Sigmoid colon (tissue), 7 donors: ENCODE results near the gene EIF4G3. TPM values are rescaled to one million over a fixed set of nuclear protein-coding genes. Genes with fewer than 3 reads are reported as not detected.

Experiments used
- DNase-seq: peaks from one replicate; pipeline ENCODE4 v3.0.0-alpha.2; 2019
- H3K27ac ChIP-seq, 4 donors: fragments of 200-600 bp; sonication (generic); one replicate each; pipeline ENCODE4 v1.5.1; 2016 to 2019; ENCODE audit warnings: mild to moderate bottlenecking in 1 of 4
- H3K27me3 ChIP-seq, 3 donors: fragments of 200-600 bp; sonication (generic); one replicate each; pipeline ENCODE4 v1.5.1; 2019; ENCODE audit warnings: mild to moderate bottlenecking in 1 of 3
- H3K36me3 ChIP-seq, 4 donors: fragments of 200-600 bp; sonication (generic); one replicate each; pipeline ENCODE4 v1.5.1; 2016 to 2019
- H3K4me1 ChIP-seq, 4 donors: fragments of 200-600 bp; sonication (generic); one replicate each; pipeline ENCODE4 v1.5.1; 2017 to 2019
- H3K4me3 ChIP-seq, 4 donors: fragments of 200-600 bp; sonication (generic); one replicate each; pipeline ENCODE4 v1.5.1; 2017 to 2019; ENCODE audit warnings: mild to moderate bottlenecking in 2 of 4, moderate library complexity in 1 of 4
- H3K9me3 ChIP-seq, 4 donors: fragments of 200-600 bp in 3 of 4; sonication (generic) in 3 of 4; one replicate each; pipeline versions ENCODE4 v1.5.1 to v1.6.1; 2013 to 2019
- EP300 ChIP-seq, 4 donors: sonication (generic); formaldehyde crosslinking; IDR thresholded peaks; one replicate each; pipeline ENCODE4 v1.6.1; 2017; ENCODE audit warnings: antibody characterized with exemption in 4 of 4
- POLR2A ChIP-seq, 2 donors: fragments of 450-650 bp; IDR thresholded peaks; one replicate each; pipeline ENCODE4 v1.6.1; 2016; ENCODE audit warnings: antibody characterized with exemption in 2 of 2, mild to moderate bottlenecking in 2 of 2, moderate library complexity in 2 of 2
- POLR2AphosphoS5 ChIP-seq, 4 donors: sonication (generic); formaldehyde crosslinking; IDR thresholded peaks; one replicate each; pipeline ENCODE4 v1.6.1; 2017; ENCODE audit warnings: antibody characterized with exemption in 4 of 4
- WGBS, 2 donors: extraction: QIAGEN DNeasy Blood & Tissue Kit; methylation state at CpG; one replicate each; pipeline ENCODE4 v1.1.7; 2013; 5-methylcytosine and 5-hydroxymethylcytosine counted together
- intact Hi-C: fragments of 100-400 bp; cut with DNase I; formaldehyde crosslinking; loops from one replicate; pipeline ENCODE4 v1.15.1; 2023
- polyA plus RNA-seq, 3 donors: library from polyadenylated mRNA; stranded (reverse); fragments of 200-250 nt; gene quantifications; one replicate each; pipeline ENCODE4 v1.2.3, GENCODE V29; 2013
- total RNA-seq, 4 donors: library from RNA; depleted of rRNA; stranded (reverse); fragments of >200 nt; gene quantifications; one replicate each; pipeline ENCODE4 v1.1.0, GENCODE V29; 2016
- TF ChIP-seq, protein P1 (sequence below), 4 experiments: fragments of 450-650 bp in 3 of 4; fragments of 200-600 bp in 1 of 4; IDR thresholded peaks; one replicate each; pipeline ENCODE4 v1.5.1; 2016 to 2019; ENCODE audit warnings: antibody characterized with exemption in 4 of 4, mild to moderate bottlenecking in 3 of 4, moderate library complexity in 2 of 4
- donor health status: healthy with polysubstance abuse.
- donor health status: Bipolar disorder and iron deficiency.
- donor health status: healthy.

The EIF4G3 gene
- total and polyA plus RNA-seq, 7 donors = 13.4 to 65.9 (median 33.5) TPM

DNA sequence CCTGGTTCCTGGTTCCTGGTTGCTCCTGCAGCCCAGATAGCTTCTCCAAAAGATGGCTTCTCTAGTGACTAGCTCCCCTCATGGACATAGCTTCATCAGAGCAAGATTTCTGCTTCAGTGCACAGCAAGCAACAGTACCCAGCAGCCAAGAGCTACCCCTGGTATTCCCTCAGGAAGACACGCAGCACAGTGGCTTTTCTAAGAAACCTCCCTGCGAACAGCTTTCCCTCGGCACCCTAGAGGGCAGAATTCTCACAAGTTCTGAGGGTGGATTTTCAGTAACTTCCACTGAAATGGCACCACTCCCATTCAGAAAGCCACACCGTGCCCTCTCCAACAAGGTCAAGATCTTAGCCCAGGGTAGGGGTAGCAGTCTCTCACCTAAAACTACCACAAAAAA, 128.2 kb downstream of the EIF4G3 start:
- H3K4me3 ChIP-seq = no peak overlapping the region
- WGBS, 2 donors = 87 to 97% methylated on average over 4 of the region's 4 CpGs
- no peak for TF ChIP-seq POLR2AphosphoS5 (IDR thresholded peaks at IDR 0.05)
- TF ChIP-seq POLR2A (IDR thresholded peaks at IDR 0.05) = no peak
- TF ChIP-seq, protein P1, sequence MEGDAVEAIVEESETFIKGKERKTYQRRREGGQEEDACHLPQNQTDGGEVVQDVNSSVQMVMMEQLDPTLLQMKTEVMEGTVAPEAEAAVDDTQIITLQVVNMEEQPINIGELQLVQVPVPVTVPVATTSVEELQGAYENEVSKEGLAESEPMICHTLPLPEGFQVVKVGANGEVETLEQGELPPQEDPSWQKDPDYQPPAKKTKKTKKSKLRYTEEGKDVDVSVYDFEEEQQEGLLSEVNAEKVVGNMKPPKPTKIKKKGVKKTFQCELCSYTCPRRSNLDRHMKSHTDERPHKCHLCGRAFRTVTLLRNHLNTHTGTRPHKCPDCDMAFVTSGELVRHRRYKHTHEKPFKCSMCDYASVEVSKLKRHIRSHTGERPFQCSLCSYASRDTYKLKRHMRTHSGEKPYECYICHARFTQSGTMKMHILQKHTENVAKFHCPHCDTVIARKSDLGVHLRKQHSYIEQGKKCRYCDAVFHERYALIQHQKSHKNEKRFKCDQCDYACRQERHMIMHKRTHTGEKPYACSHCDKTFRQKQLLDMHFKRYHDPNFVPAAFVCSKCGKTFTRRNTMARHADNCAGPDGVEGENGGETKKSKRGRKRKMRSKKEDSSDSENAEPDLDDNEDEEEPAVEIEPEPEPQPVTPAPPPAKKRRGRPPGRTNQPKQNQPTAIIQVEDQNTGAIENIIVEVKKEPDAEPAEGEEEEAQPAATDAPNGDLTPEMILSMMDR (IDR thresholded peaks at IDR 0.05) = no peak
- TF ChIP-seq EP300 (IDR thresholded peaks at IDR 0.05) = no peak
- no peaks in the 10 kb centered on the region for H3K27me3 ChIP-seq
- DNase-seq = no peak
- H3K9me3 ChIP-seq = no peaks in the 10 kb centered on the region
- intact Hi-C loops = no loop called here
- H3K36me3 ChIP-seq = peaks cover 0 to 6% (median 0%) of the 10 kb centered on the region in 4 donors
- no peak overlapping the region for H3K27ac ChIP-seq
- peaks cover 0 to 23% (median 8%) of the 10 kb centered on the region in 4 donors for H3K4me1 ChIP-seq

DNA sequence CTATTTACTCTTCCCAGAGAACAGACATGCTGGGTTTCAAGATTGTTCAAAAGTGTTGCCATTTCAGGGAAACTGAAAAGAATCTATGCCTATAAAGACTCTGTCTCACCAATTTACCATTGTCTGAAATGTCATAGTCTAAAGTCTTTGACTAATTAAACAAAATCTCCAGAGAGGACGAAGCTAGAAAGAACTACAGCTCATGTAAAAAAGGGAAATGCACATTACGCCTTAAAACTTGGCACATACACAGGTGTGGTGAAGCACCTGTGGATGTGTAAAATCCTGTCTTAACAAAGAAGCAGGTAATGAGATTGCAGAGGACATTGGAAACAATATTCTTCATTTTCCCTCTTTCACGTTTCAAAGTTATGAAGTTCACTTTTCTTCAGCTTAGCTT, 130.6 kb downstream of the EIF4G3 start:
- TF ChIP-seq, protein P1 (IDR thresholded peaks at IDR 0.05) = no peak
- TF ChIP-seq POLR2A (IDR thresholded peaks at IDR 0.05) (no peak), POLR2AphosphoS5 (IDR thresholded peaks at IDR 0.05) (no peak), EP300 (IDR thresholded peaks at IDR 0.05) (no peak)
- DNase-seq = no peak
- WGBS, 2 donors = 32 to 76% methylated on average over 3 of the region's 3 CpGs
- H3K27ac ChIP-seq = no peak overlapping the region
- H3K27me3 ChIP-seq = no peaks in the 10 kb centered on the region
- H3K4me1 ChIP-seq = peaks cover 0 to 25% (median 8%) of the 10 kb centered on the region in 4 donors
- H3K9me3 ChIP-seq = no peaks in the 10 kb centered on the region
- H3K36me3 ChIP-seq = peaks cover 0 to 6% (median 0%) of the 10 kb centered on the region in 4 donors
- H3K4me3 ChIP-seq = no peak overlapping the region
- intact Hi-C loops = no loop called here

DNA sequence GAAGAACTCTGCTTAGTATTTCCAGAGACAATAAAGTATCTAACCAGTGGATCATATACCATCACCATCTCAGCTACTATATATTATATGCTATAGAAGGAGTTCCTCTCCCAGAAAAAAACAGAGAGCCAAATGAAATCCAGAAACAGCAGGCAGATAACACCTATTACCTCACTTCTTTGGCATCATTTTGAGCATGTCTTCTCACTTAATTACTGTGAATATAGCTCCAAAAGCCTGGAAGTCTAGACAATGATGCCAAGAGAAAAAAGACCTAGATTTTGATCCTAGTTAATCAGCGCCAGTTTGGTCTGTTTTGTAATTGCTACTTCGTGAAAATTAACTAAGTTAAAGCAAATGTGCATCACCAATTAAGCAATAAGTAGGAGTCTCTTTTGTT, 131.3 kb downstream of the EIF4G3 start:
- Histone ChIP-seq H3K4me3 (no peak overlapping the region), H3K9me3 (no peaks in the 10 kb centered on the region), H3K27ac (no peak overlapping the region), H3K36me3 (peaks cover 0 to under 1% (median 0%) of the 10 kb centered on the region in 4 donors), H3K4me1 (peaks cover 0 to 24% (median 8%) of the 10 kb centered on the region in 4 donors), H3K27me3 (no peaks in the 10 kb centered on the region)
- intact Hi-C loops = no loop called here
- no peak for DNase-seq
- TF ChIP-seq POLR2AphosphoS5 (IDR thresholded peaks at IDR 0.05) = no peak
- TF ChIP-seq EP300 (IDR thresholded peaks at IDR 0.05) = no peak
- TF ChIP-seq POLR2A (IDR thresholded peaks at IDR 0.05) = no peak
- TF ChIP-seq, protein P1 (IDR thresholded peaks at IDR 0.05) = no peak
- WGBS, 2 donors = 87 to 92% methylated on average over 2 of the region's 2 CpGs

DNA sequence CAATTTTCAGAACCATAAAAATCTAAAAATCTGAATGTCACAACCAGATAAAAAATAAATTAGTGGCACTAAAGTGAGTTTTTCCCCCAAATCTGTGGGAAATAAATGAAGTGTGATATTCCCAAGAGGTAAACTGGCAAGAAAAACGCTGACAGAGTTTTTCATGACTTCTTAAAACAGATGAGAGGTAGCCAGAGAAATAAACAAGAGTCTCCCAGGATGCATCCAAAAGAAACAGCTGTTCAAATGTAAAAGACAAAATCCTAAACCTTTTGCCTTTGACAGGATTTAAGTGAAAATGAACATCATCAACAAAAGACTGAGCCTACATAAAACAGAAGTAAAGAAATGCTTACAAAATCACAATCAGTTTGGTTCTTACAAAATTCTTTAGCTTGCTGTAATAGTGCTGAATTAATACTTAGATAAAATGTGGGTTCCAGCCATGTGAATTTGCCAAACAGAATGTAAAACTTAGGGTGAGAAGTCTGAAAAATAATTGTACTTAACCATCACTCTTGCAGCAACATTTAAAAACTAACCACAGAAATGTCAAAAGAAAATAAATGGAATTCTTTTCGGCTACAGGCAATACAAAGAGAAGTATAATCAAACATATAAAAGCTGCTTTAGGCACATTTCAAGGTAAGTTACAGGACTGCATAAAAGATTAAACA, 133.6 kb downstream of the EIF4G3 start:
- TF ChIP-seq, protein P1 (IDR thresholded peaks at IDR 0.05) = no peak
- no peak for TF ChIP-seq EP300 (IDR thresholded peaks at IDR 0.05)
- no peak for TF ChIP-seq POLR2A (IDR thresholded peaks at IDR 0.05)
- TF ChIP-seq POLR2AphosphoS5 (IDR thresholded peaks at IDR 0.05) = no peak
- no peak overlapping the region for H3K4me3 ChIP-seq
- WGBS, 2 donors = 60 to 61% methylated on average over 2 of the region's 2 CpGs
- no peak for DNase-seq
- H3K4me1 ChIP-seq = peaks cover 0 to 15% (median 6%) of the 10 kb centered on the region in 4 donors
- H3K9me3 ChIP-seq = no peaks in the 10 kb centered on the region
- intact Hi-C loops = no loop called here
- no peaks in the 10 kb centered on the region for H3K36me3 ChIP-seq
- no peak overlapping the region for H3K27ac ChIP-seq
- H3K27me3 ChIP-seq = no peaks in the 10 kb centered on the region
